DND-41 (cell line): ENCODE results near the gene SF3A1.

Source experiments
- CTCF ChIP-seq: IDR thresholded peaks from 2 replicates; pipeline ENCODE4 v1.5.1; 2012; ENCODE audit warnings: borderline replicate concordance, low read length, moderate library complexity, mild to moderate bottlenecking; ENCODE audit not compliant: poor library complexity, severe bottlenecking; ENCODE audit errors: extremely low read depth
- EZH2 ChIP-seq: IDR thresholded peaks from 3 replicates; pipeline ENCODE4 v1.6.1; 2012; ENCODE audit warnings: borderline replicate concordance, low read depth, mild to moderate bottlenecking, moderate library complexity, low read length, inconsistent platforms; ENCODE audit not compliant: severe bottlenecking

GRCh38 chr22:30294830-30295229 lies 61.9 kb downstream of the SF3A1 start:
- TF ChIP-seq CTCF (no peak), EZH2 (no peak)
